Ovary (tissue), 9 donors: ENCODE results near the gene ZFYVE26. TPM values are rescaled to one million over a fixed set of nuclear protein-coding genes. Genes with fewer than 3 reads are reported as not detected.
"Not testable (repeated sequence)": the region's sequence is repeated elsewhere in the genome, so short reads cannot be mapped to it uniquely, and the experiment has no call there.

Experiments
- DNase-seq, 5 donors: peaks; one replicate each; pipeline ENCODE4 v3.0.0-alpha.2; 2019 to 2020
- H3K27ac ChIP-seq, 2 donors: fragments of 200-600 bp; one replicate each; pipeline versions ENCODE4 v1.5.1 to v1.8.0; 2019 to 2022
- H3K27me3 ChIP-seq: fragments of 200-600 bp; one replicate; pipeline ENCODE4 v1.8.0; 2022
- H3K36me3 ChIP-seq: fragments of 200-600 bp; sonication (generic); one replicate; pipeline ENCODE4 v1.5.1; 2019
- H3K4me1 ChIP-seq: one replicate; pipeline ENCODE4 v1.8.1; 2013; ENCODE audit warnings: mild to moderate bottlenecking, moderate library complexity; ENCODE audit not compliant: insufficient read depth
- H3K4me3 ChIP-seq: fragments of 200-600 bp; sonication (generic); one replicate; pipeline ENCODE4 v1.5.1; 2017
- H3K9me3 ChIP-seq, 2 donors: fragments of 200-600 bp in 1 of 2; sonication (generic) in 1 of 2; one replicate each; pipeline versions ENCODE4 v1.5.1 to v1.8.1; 2013 to 2019; ENCODE audit warnings: mild to moderate bottlenecking in 1 of 2, moderate library complexity in 1 of 2
- EP300 ChIP-seq: sonication (generic); formaldehyde crosslinking; IDR thresholded peaks from one replicate; pipeline ENCODE4 v1.6.1; 2017; ENCODE audit warnings: antibody characterized with exemption
- POLR2A ChIP-seq: fragments of 450-650 bp; IDR thresholded peaks from one replicate; pipeline ENCODE4 v1.6.1; 2017; ENCODE audit warnings: antibody characterized with exemption, mild to moderate bottlenecking, moderate library complexity
- WGBS, 3 donors: extraction: QIAGEN DNeasy Blood & Tissue Kit in 1 of 3; methylation state at CpG; one replicate each; pipeline versions ENCODE4 v1.1.5 to v1.1.7; 2013 to 2017; 5-methylcytosine and 5-hydroxymethylcytosine counted together
- intact Hi-C, 4 donors: fragments of 100-400 bp; cut with DNase I; formaldehyde crosslinking; loops; one replicate each; pipeline versions ENCODE4 v1.11.0 to v1.15.1; 2022 to 2023
- polyA plus RNA-seq, 2 donors: library from polyadenylated mRNA; stranded (reverse); fragments of 200-250 nt in 1 of 2; fragments of 350-450 nt in 1 of 2; fragmentation: Illumina TruSeq in 1 of 2; extraction: RNeasy Lipid Tissue Mini Kit (QIAGEN cat#74804) in 1 of 2; gene quantifications; one replicate each; pipeline ENCODE4 v1.2.3, GENCODE V29; 2013 to 2014
- total RNA-seq, 7 donors: library from RNA; depleted of rRNA in 2 of 7; stranded (reverse); fragments of >200 nt in 2 of 7; fragmentation: NEBNext Ultra II Directional in 3 of 7; extraction: Animal tissue kit (Norgen Biotek cat#: 25700) in 3 of 7; gene quantifications; one replicate each; pipeline versions ENCODE4 v1.1.0 to v1.2.4, GENCODE V29; 2016 to 2023
- TF ChIP-seq, protein P1 (sequence below), 3 donors: fragments of 450-650 bp in 2 of 3; fragments of 200-600 bp in 1 of 3; IDR thresholded peaks; one replicate each; pipeline versions ENCODE4 v1.5.1 to v1.8.0; 2016 to 2022; ENCODE audit warnings: antibody characterized with exemption in 3 of 3, mild to moderate bottlenecking in 1 of 3
- donor health status: DM: no; HTN: no; CAD: no; lungs with moderate emphysema.
- donor health status: DM: no; HTN: no; CAD: no.
- donor health status: Bipolar disorder and iron deficiency.
- donor health status: DM: yes; HTN: yes; CAD: no.
- donor health status: DM: no; HTN: no; CAD: no.
- donor health status: DM: yes; HTN: yes; CAD: no.

Gene ZFYVE26
- total and polyA plus RNA-seq, 9 donors = 6.1 to 27.0 (median 20.3) TPM

DNA sequence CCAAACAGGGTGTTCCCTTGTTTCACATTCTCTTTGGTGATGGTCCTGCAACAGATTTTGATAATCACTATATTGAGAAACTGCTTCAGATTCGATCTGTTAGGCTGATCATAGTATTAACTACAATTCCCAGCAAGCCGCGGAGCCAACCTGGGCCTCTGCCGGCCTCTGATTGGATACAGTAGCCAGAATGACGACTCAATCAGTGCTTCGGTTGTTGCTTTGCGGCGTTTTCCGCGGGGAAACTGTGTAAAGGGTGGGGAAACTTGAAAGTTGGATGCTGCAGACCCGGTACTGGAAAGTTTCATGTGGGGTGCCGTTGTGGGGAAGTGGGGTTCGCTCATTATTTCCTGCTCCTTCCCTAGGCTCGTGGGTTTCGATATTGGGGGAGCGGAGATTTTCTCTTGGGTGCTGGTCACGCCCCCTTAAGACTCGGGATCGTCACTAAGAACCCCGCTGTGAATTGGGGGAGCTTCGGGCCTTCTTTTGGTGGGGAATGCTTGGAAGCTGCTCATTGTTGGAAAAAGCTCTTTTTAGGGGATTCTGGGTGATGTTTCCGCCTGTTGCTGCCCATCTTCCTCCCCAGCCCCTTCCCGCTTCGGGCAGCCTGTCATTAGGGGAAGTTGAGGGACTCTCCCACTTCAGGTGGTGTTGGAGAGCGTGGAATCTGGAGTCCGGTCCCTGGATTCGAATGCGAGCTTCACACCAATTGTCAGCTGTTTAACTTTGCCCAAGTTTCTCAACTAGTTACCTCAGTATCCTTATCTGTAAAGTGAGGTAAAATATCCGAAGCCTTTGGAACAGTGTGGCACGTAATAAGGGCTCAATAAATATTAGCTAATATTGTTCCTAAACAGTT, 3.4 kb upstream of the ZFYVE26 start, which contains the start of gene RAD51B:
RAD51B (plus strand) TSS at position 217 of the 859 bp plus-strand sequence.
- H3K4me1 ChIP-seq = peaks cover 5% of the 10 kb centered on the region
- no peaks in the 10 kb centered on the region for H3K27me3 ChIP-seq
- intact Hi-C loops = no loop called here
- no peaks in the 10 kb centered on the region for H3K9me3 ChIP-seq
- TF ChIP-seq POLR2A = peak; percentile 28
- TF ChIP-seq, protein P1, sequence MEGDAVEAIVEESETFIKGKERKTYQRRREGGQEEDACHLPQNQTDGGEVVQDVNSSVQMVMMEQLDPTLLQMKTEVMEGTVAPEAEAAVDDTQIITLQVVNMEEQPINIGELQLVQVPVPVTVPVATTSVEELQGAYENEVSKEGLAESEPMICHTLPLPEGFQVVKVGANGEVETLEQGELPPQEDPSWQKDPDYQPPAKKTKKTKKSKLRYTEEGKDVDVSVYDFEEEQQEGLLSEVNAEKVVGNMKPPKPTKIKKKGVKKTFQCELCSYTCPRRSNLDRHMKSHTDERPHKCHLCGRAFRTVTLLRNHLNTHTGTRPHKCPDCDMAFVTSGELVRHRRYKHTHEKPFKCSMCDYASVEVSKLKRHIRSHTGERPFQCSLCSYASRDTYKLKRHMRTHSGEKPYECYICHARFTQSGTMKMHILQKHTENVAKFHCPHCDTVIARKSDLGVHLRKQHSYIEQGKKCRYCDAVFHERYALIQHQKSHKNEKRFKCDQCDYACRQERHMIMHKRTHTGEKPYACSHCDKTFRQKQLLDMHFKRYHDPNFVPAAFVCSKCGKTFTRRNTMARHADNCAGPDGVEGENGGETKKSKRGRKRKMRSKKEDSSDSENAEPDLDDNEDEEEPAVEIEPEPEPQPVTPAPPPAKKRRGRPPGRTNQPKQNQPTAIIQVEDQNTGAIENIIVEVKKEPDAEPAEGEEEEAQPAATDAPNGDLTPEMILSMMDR (IDR thresholded peaks at IDR 0.05) = no peak
- H3K36me3 ChIP-seq = no peaks in the 10 kb centered on the region
- peak within 1 kb of the TSS; percentile 51 to 64 for H3K27ac ChIP-seq
- peak within 1 kb of the TSS; percentile 83 for H3K4me3 ChIP-seq
- WGBS, 3 donors = 0% methylated on average over 30 of the region's 30 CpGs
- DNase-seq = peak; percentile 81 to 90 (median 87)

DNA sequence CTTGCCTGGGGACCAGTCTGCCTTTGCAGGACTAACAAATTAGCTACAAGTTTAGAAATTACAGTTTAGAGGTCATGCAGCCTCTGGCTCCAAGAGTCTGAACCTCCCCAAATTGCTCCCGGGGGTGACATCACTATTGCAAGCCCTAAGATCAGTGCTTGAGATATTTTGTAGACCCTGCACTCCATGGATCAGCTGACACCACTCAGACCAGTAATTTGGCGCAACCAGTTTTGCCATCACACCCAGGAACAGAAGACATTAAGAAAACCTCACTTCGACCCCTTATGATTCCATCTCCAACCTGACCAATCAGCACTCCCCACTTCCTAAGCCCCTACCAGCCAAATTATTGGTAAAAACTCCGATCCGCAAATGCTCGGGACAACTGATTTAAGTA, 2.1 kb upstream of the ZFYVE26 start:
- H3K27ac ChIP-seq, DNase-seq, H3K36me3 ChIP-seq, H3K27me3 ChIP-seq, intact Hi-C loops, H3K4me3 ChIP-seq, H3K4me1 ChIP-seq, H3K9me3 ChIP-seq: not testable (repeated sequence)
- 92 to 94% (median 94%) methylated on average over 6 of the region's 6 CpGs for WGBS, 3 donors

DNA sequence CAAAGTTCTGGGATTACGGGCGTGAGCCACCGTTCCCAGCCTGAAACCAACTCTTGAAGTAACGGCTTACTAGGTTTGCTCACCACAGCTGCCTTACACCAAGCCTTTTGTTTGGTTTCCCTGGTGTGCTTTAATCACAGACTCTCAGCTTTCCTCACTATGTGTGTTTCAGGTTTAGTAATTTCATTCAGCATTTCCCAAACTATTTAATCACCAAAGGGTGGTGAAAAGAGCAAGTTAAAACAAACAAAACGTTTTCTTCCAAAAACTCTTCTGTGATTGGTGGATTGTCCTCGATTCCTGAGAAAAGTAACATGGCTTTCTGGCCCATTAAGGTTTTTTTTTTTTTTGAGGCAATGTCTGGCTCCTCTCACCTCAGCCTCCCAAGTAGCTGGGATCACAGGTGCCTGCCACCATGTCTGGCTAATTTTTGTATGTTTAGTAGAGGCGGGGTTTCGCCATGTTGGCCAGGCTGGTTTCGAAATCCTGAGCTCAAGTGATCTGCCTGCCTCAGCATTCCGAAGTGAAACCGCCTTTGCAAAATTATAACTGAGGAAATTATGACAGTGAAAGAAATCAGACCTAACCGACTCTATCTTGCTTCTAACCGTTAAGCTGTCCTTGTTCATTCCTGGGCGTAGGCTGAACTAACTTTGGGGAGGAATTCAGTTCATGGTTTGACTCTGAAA, 1.5 kb upstream of the ZFYVE26 start:
- intact Hi-C loops = no loop called here
- no peaks in the 10 kb centered on the region for H3K27me3 ChIP-seq
- no peak overlapping the region for H3K4me3 ChIP-seq
- TF ChIP-seq EP300 = no peak
- no peak for TF ChIP-seq POLR2A
- TF ChIP-seq, protein P1 (IDR thresholded peaks at IDR 0.05) = no peak
- no peak for DNase-seq
- no peaks in the 10 kb centered on the region for H3K36me3 ChIP-seq
- H3K27ac ChIP-seq = no peak overlapping the region
- WGBS, 3 donors = 88 to 92% (median 89%) methylated on average over 14 of the region's 14 CpGs
- H3K4me1 ChIP-seq = peaks cover 5% of the 10 kb centered on the region
- H3K9me3 ChIP-seq = no peaks in the 10 kb centered on the region

DNA sequence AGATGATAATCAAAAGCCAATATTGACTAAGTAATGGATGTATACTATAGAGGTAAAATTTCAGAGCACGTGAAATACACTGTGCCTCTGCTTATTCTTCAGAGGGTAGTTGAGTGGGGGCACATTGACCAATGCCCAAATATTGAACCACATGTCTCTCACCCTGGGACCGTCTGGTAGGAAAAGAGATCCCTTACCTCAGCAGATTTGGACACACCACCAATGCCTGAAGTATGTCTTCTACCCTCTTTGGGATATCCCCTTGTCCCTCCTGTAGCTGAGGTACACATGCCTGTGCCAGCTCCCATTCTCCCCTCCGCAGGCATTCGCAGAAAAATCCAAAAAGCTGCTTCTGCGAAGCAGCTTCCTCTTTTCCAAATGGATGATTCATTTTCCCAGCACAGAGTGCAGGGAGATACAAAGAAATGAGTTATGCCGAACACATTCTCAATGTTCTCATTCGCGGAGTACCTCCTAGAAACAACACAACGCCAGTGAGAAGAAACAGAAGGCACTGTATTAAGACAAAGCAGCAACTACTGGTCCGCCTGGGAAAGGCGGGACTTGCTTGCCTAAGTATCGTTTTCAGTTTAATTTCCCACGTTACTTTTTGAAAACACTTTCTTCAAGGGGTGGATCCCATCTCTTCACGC, 691 bp downstream of the ZFYVE26 start:
- Histone ChIP-seq H3K27ac (peak overlapping the region in 1 of 2 donors; percentile 60), H3K4me3 (peak overlapping the region; percentile 76), H3K9me3 (no peaks in the 10 kb centered on the region), H3K27me3 (no peaks in the 10 kb centered on the region), H3K4me1 (peaks cover 5% of the 10 kb centered on the region), H3K36me3 (no peaks in the 10 kb centered on the region)
- intact Hi-C loops = no loop called here
- no peak for DNase-seq
- WGBS, 3 donors = 4 to 5% (median 5%) methylated on average over 14 of the region's 14 CpGs
- TF ChIP-seq EP300 (no peak), POLR2A (no peak)
- TF ChIP-seq, protein P1 (IDR thresholded peaks at IDR 0.05) = no peak
